Pancreas (tissue), 10 donors: ENCODE data around the gene TMIGD2. TPM values are rescaled to one million over a fixed set of nuclear protein-coding genes. Genes with fewer than 3 reads are reported as not detected.

Experiments used
- ATAC-seq, 4 donors: fragments of 200-7000 bp; cut with Tn5 transposase; one replicate each; pipeline versions ENCODE4 v1.8.0 to v1.9.1; 2020; ENCODE audit warnings: mild to moderate bottlenecking in 4 of 4, moderate library complexity in 4 of 4
- DNase-seq, 6 donors: peaks; one replicate each; pipeline ENCODE4 v3.0.0-alpha.2; 2020
- FAIRE-seq: peaks from 2 replicates; lab custom pipeline; 2012; peaks lifted over from hg19 to GRCh38; lab: Jason Lieb, UNC
- H3K27ac ChIP-seq, 4 donors: fragments of 200-600 bp; sonication (generic); 1 replicate in 3 of 4; 2 replicates in 1 of 4; pipeline versions ENCODE4 v1.5.0 to v1.8.0; 2020
- H3K27me3 ChIP-seq, 4 donors: fragments of 200-600 bp; one replicate each; pipeline ENCODE4 v1.8.0; 2021
- H3K36me3 ChIP-seq, 3 donors: fragments of 200-600 bp; sonication (generic) in 1 of 3; one replicate each; pipeline versions ENCODE4 v1.5.0 to v1.8.0; 2020 to 2021
- H3K4me1 ChIP-seq, 3 donors: fragments of 200-600 bp; one replicate each; pipeline ENCODE4 v1.8.0; 2021
- H3K4me3 ChIP-seq, 4 donors: fragments of 200-600 bp; sonication (generic) in 2 of 4; one replicate each; pipeline versions ENCODE4 v1.5.0 to v1.8.0; 2020 to 2021
- H3K9me3 ChIP-seq, 4 donors: fragments of 200-600 bp; one replicate each; pipeline ENCODE4 v1.8.0; 2021
- WGBS, 2 donors: extraction: QIAGEN DNeasy Blood & Tissue Kit; methylation state at CpG; one replicate each; pipeline ENCODE4 v1.1.7; 2013; 5-methylcytosine and 5-hydroxymethylcytosine counted together
- intact Hi-C, 3 donors: fragments of 100-400 bp; cut with DNase I; formaldehyde crosslinking; loops; one replicate each; pipeline versions ENCODE4 v1.11.1 to v1.14.2; 2022
- polyA plus RNA-seq, 2 donors: library from polyadenylated mRNA; stranded (reverse); fragments of 200-250 nt; gene quantifications; one replicate each; pipeline ENCODE4 v1.2.3, GENCODE V29; 2013
- total RNA-seq, 6 donors: library from RNA; stranded (reverse); fragmentation: NEBNext Ultra II Directional in 4 of 6; extraction: Animal tissue kit (Norgen Biotek cat#: 25700) in 4 of 6; gene quantifications; one replicate each; pipeline versions ENCODE4 v1.2.1 to v1.2.4, GENCODE V29; 2021 to 2023
- TF ChIP-seq, protein P1 (sequence below), 4 donors: fragments of 200-600 bp; sonication (generic) in 3 of 4; IDR thresholded peaks; one replicate each; pipeline versions ENCODE4 v1.5.0 to v1.8.0; 2021; ENCODE audit warnings: antibody characterized with exemption in 4 of 4
- donor health status: healthy with polysubstance abuse.
- donor health status: DM: no; HTN: no; CAD: no; lungs with moderate emphysema.
- donor health status: DM: no; HTN: no; CAD: no.
- donor health status: control.
- donor health status: control.
- donor health status: Bipolar disorder and iron deficiency.
- donor health status: DM: yes; HTN: yes; CAD: no.
- donor health status: DM: no; HTN: no; CAD: no.
- donor health status: DM: no; HTN: no; CAD: no.
- donor health status: DM: yes; HTN: yes; CAD: no.

Gene TMIGD2
- total and polyA plus RNA-seq, 8 donors: 0.16 to 0.28 TPM; not detected in 6

DNA sequence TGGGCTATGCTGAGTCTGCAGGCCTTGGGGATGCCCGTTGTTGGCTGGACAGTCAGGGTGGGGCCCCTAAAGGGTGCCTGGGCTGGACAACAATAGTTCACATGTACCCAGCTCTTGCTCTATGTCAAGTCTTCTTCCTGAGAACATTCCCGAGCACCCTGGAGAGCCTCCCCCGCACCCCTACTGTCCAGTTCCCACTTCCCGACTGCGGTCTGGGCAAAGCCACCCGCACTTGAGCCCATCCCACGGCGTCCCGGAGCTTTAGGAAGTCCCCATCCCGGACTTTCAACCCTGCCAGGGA, 40.1 kb upstream of the TMIGD2 start:
- FAIRE-seq (no peak), ATAC-seq (peak in 3 of 4 donors; percentile 2 to 4 (median 3))
- H3K9me3 ChIP-seq: no peaks in the 10 kb centered on the region

GRCh38 chr19:4338441-4339355, 36.5 kb upstream of the TMIGD2 start, which contains the start of gene STAP2:
Gene STAP2, minus strand, starts transcription at chr19:4338827. Its CDS starts 74 bp downstream, at chr19:4338753.
- intact Hi-C loops: no loop called here
- WGBS, 2 donors: 22 to 29% methylated on average over 23 to 27 of the region's 27 CpGs
- TF ChIP-seq, protein P1, sequence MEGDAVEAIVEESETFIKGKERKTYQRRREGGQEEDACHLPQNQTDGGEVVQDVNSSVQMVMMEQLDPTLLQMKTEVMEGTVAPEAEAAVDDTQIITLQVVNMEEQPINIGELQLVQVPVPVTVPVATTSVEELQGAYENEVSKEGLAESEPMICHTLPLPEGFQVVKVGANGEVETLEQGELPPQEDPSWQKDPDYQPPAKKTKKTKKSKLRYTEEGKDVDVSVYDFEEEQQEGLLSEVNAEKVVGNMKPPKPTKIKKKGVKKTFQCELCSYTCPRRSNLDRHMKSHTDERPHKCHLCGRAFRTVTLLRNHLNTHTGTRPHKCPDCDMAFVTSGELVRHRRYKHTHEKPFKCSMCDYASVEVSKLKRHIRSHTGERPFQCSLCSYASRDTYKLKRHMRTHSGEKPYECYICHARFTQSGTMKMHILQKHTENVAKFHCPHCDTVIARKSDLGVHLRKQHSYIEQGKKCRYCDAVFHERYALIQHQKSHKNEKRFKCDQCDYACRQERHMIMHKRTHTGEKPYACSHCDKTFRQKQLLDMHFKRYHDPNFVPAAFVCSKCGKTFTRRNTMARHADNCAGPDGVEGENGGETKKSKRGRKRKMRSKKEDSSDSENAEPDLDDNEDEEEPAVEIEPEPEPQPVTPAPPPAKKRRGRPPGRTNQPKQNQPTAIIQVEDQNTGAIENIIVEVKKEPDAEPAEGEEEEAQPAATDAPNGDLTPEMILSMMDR (IDR thresholded peaks at IDR 0.05): no peak
- no peaks in the 10 kb centered on the region for H3K9me3 ChIP-seq
- ATAC-seq (peak; percentile 21 to 51 (median 42)), DNase-seq (peak; percentile 71 to 88 (median 80)), FAIRE-seq (no peak)
- H3K27me3 ChIP-seq: no peaks in the 10 kb centered on the region
- H3K36me3 ChIP-seq: no peaks in the 10 kb centered on the region
- peaks cover 0 to 13% (median 11%) of the 10 kb centered on the region in 3 donors for H3K4me1 ChIP-seq
- H3K4me3 ChIP-seq: peak within 1 kb of the TSS; percentile 16 to 55 (median 36)
- peak within 1 kb of the TSS; percentile 43 to 83 (median 74) for H3K27ac ChIP-seq

More for the DNA sequence above, 40.1 kb upstream of the TMIGD2 start:
- Histone ChIP-seq H3K27me3 (no peaks in the 10 kb centered on the region), H3K36me3 (no peaks in the 10 kb centered on the region), H3K27ac (peak overlapping the region; percentile 74 to 95 (median 87)), H3K4me1 (peaks cover 6 to 22% (median 13%) of the 10 kb centered on the region in 3 donors), H3K4me3 (peak overlapping the region in 3 of 4 donors; percentile 10 to 70 (median 63))
- intact Hi-C loops: no loop called here
- TF ChIP-seq, protein P1 (IDR thresholded peaks at IDR 0.05): no peak
- WGBS, 2 donors: 5 to 6% methylated on average over 10 of the region's 10 CpGs
- no peak for DNase-seq

GRCh38 chr19:4337906-4338440, 35.8 kb upstream of the TMIGD2 start:
- ATAC-seq: peak in 3 of 4 donors; percentile 3 to 5 (median 4)
- Histone ChIP-seq H3K36me3 (no peaks in the 10 kb centered on the region), H3K4me1 (peaks cover 0 to 13% (median 11%) of the 10 kb centered on the region in 3 donors), H3K27me3 (no peaks in the 10 kb centered on the region), H3K4me3 (peak overlapping the region; percentile 16 to 55 (median 36)), H3K9me3 (no peaks in the 10 kb centered on the region), H3K27ac (peak overlapping the region; percentile 43 to 83 (median 74))
- no peak for DNase-seq
- no peak for FAIRE-seq
- intact Hi-C loops: no loop called here
- TF ChIP-seq, protein P1 (IDR thresholded peaks at IDR 0.05): no peak
- 7% methylated on average over 14 of the region's 14 CpGs for WGBS, 2 donors

GRCh38 chr19:4334929-4335570, 32.9 kb upstream of the TMIGD2 start:
- H3K36me3 ChIP-seq: no peaks in the 10 kb centered on the region
- no peak overlapping the region for H3K4me3 ChIP-seq
- 95 to 96% methylated on average over 7 of the region's 7 CpGs for WGBS, 2 donors
- no peak overlapping the region for H3K27ac ChIP-seq
- no peaks in the 10 kb centered on the region for H3K27me3 ChIP-seq
- FAIRE-seq: no peak
- H3K4me1 ChIP-seq: peaks cover 0 to 4% (median 4%) of the 10 kb centered on the region in 3 donors
- TF ChIP-seq, protein P1 (IDR thresholded peaks at IDR 0.05): no peak
- ATAC-seq: no peak
- intact Hi-C loops: no loop called here
- no peaks in the 10 kb centered on the region for H3K9me3 ChIP-seq
- DNase-seq: no peak
